Urothelium cell line (cell line): ENCODE data around the gene AGTR1.

Experiments used
- DNase-seq: peaks from one replicate; pipeline ENCODE4 v3.0.0; 2011; ENCODE audit warnings: low spot score, mixed read lengths
- FAIRE-seq: peaks from 2 replicates; lab custom pipeline; 2011; peaks lifted over from hg19 to GRCh38; lab: Jason Lieb, UNC

The AGTR1 gene

GRCh38 chr3:148697306-148698189 is at the start of gene AGTR1:
Gene AGTR1 (plus strand): TSS chr3:148697903. CDS start chr3:148741036, 43,133 bp downstream.
- FAIRE-seq (no peak), DNase-seq (no peak)

DNA sequence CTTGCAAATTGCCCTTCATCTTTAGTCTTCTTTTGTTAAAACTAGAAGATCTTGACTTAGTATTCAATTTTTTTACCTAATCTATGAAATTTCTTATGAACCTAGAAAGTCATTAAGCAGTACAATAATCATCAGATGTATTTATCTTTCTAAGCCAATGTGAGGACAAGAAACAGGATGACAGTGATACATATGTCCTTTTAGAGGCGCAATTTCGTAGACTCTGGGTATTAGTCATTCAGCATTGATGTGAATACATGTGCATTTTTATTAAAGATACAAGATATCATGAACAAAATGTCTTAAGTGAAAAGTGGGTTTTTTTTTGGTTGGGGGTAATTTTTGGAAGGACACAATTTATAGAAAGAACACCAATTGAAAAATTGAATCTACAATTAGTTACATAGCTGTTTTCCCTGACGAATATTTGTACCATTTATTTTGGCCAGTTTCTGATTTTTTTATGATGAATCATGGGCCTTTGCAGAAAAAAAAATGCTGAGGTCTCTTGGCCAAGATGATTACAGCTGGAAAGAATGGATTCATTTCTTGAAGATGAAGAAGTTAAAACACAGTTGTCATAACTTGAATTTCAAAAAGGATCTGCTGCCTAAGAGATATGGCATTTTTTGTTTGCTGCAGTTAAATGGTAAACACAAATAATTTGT is 48.9 kb upstream of the AGTR1 start:
- FAIRE-seq (no peak), DNase-seq (peak; percentile 13)

DNA sequence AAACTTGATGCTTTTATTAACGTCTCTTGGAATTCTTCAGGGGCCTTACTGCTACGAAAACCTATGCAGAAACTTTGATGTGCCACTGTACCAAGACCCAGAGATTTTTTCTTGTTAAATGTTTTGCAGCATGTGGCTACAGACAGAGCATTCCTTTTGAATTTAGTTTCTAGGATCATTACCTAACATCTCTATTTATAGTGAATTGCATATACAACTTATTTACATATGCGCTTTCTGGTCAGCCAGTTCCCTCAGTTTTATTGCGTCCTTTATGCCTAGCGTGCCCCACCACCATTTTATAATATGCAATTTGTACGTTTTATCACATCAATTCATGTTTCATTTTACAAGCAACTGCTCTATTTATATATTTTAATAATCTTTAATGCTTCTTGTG is 46.2 kb upstream of the AGTR1 start:
- FAIRE-seq (no peak), DNase-seq (no peak)

DNA sequence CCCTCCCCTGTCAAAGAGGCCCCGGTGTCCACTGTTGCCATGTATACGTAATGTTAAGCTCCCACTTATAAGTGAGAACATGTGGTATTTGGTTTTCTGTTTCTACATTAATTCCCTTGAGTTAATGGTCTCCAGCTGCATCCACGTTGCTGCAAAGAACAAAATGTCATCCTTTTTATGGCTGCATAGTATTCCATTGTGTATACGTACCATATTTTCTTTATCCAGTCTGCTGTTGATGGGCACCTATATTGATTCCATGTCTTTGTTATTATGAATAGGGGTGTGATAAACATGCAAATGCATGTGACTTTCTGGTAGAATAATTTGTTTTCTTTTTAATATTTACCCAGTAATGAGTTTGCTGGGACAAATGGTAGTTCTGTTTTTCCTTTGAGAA is 43.3 kb upstream of the AGTR1 start:
- FAIRE-seq = no peak
- DNase-seq = no peak

GRCh38 chr3:148657470-148657869 is 40.2 kb upstream of the AGTR1 start:
- FAIRE-seq (no peak), DNase-seq (no peak)

DNA sequence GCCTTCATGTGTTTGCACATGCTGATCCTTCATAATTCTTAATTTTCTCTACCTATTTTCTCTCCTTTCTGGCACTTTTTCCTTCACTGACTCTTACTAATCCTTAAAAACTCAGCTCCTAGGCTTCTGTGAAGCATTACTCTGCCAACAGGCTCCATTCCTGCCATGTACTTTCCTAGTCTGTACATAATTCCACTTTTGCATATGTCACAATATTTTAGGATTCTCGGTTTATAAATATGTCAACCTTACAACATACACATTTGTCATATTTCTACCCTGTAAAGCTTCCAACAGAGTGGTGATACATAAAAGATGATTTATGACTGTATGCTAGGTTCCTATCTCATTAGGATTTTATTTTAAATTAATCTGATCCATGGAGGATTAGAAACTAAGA is 38.2 kb upstream of the AGTR1 start:
- DNase-seq (no peak), FAIRE-seq (no peak)

DNA sequence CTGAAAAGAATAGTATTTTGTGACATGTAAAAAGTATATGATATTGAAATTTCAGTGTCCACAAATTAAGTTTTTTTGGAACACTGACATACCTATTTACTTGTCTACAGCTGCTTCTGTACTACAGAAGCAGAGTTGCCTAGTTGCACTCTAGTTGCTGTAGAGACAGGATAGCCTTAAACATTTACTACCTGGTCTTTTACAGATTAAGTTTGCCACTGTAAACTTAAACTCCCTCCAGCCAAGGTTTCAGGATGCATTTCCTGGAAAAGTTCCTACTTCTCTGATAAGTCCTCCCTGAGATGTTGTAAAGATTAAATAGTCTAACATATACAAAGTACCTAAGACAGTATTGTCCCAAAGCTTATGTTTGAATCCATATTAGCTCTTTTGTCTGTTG is 17.4 kb upstream of the AGTR1 start:
- DNase-seq (no peak), FAIRE-seq (no peak)

GRCh38 chr3:148681080-148681479 is 16.6 kb upstream of the AGTR1 start:
- FAIRE-seq (no peak), DNase-seq (no peak)

- FAIRE-seq (no peak), DNase-seq (no peak)
Measured at GRCh38 chr3:148682997-148683396, 14.7 kb upstream of the AGTR1 start.

- DNase-seq (no peak), FAIRE-seq (no peak)
Measured at GRCh38 chr3:148694116-148694515, 3.6 kb upstream of the AGTR1 start.

GRCh38 chr3:148698190-148698810 is 597 bp downstream of the AGTR1 start:
- DNase-seq = no peak

DNA sequence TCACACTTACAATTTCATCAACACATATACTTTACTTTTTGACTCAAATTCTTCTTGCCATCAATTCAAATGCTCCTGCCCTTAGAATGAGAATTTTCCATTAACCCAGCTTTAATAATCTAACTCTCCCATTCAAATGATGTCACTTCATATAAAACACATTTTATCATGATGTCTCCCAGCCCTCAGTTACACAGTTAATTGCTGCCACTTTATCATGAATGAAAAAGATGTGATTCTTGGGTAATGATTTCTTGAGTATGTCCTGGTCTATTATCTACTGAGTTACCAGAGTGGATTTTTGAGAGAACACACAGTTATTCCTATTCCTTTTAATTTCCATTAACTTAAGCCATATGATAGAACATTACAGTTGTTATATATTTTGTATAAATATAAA is 7.6 kb downstream of the AGTR1 start:
- FAIRE-seq (no peak), DNase-seq (no peak)

More at GRCh38 chr3:148698190-148698810, 597 bp downstream of the AGTR1 start:
- no peak for FAIRE-seq

GRCh38 chr3:148707601-148708380 is 10.1 kb downstream of the AGTR1 start:
- DNase-seq = no peak

DNA sequence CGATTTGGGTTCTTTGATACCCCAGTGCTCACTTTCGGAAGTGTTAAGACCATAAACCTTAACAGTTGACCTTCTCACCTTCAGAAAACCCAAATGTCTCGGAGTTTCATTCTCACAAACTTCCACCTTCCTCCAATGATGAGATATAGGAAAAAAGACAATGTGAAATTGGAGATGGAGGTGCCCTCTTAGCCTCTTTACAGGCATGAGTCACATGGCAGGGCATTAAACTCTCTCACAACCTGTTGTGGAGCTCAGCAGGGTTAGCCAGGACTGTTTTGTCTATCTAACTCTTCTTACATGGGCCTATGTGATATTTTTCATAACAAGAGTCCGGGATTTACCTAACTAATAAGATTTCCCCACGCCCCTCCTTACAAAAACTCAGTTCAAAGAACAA is 10.7 kb downstream of the AGTR1 start:
- no peak for DNase-seq
- no peak for FAIRE-seq

More at GRCh38 chr3:148707601-148708380, 10.1 kb downstream of the AGTR1 start:
- FAIRE-seq = no peak

DNA sequence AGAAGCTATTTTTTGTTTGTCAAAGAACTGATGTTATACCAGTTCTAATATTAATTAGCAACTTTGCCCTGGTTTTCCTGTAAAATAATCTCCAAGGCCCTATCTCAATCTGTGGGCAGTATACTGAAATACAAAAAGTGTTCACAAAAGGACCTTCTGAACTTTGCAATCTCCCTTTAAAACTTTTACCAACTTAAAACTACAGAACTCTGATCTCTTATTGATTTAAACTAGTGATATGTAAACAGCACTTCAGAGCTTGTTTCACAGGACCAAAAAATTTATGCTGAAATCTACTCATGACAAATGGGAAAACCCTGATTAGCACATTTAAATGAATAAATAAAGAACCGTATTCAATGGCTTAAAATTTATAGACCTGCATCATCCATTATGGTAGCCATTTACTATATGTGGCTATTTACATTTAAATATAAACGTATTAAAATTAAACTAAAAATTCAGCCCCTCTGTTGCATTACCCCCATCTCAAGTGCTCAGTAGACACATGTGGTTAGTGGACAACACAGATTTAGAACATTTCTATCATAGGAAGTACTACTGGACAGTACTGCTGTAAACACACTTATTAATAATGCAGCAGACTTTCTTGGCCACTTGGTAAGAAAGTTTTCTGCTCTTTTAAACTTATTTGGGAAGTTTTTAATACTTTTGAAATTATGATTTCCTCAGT is 12.0 kb downstream of the AGTR1 start:
- no peak for DNase-seq
- no peak for FAIRE-seq

DNA sequence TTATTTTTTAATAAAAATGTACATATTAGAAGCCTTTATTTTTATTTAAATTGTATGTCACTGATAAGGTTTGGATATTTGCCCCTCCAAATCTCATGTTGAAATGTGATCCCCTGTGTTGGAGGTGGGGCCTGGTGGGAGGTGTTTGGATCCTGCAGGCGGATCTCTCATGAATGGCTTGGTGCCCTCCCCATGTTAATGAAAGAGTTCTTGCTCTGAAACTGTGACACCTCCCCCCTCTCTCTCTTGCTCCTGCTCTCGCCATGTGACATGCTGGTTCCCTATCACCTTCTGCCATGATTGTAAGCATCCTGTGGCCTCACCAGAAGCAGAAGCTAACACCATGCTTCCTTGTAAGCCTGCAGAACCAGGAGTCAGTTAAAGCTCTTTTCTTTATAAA is 13.0 kb downstream of the AGTR1 start:
- no peak for FAIRE-seq
- no peak for DNase-seq

- no peak for FAIRE-seq
- DNase-seq = no peak
Measured at GRCh38 chr3:148711981-148712666, 14.4 kb downstream of the AGTR1 start.

- FAIRE-seq = no peak
- DNase-seq = no peak
Measured at GRCh38 chr3:148714521-148714920, 16.8 kb downstream of the AGTR1 start.

DNA sequence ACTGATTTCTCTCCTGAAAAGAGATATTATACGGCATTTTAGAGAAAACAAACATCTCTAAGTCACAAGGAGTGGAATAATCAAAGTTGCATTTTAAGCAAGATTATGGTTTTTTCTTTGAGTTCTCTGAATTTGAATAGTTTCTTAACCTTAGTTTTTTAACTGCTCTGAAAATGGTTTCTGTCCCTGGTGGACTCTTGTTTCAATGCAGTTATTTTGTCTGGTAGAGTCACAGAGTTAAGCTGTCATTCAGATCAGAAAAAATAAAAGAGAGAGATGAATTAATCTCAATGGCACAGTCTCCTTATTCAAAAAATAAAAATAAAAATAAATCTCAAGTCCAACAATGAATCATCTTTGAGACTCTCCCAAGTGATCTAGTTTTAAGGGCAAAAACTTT is 19.0 kb downstream of the AGTR1 start:
- no peak for DNase-seq
- FAIRE-seq = no peak
